Activated gamma-delta T cell (primary cell): ENCODE measurements around the gene PHACTR3.

Experiments
- DNase-seq: peaks from one replicate; lab custom pipeline; 2025; lab: John Stamatoyannopoulos, UW

The PHACTR3 gene

GRCh38 chr20:59814840-59815340, 210.6 kb downstream of the PHACTR3 start:
- no peak for DNase-seq

- no peak for DNase-seq
Observed at GRCh38 chr20:59816146-59816738, 211.9 kb downstream of the PHACTR3 start.

GRCh38 chr20:59817406-59817805, 213.1 kb downstream of the PHACTR3 start:
- no peak for DNase-seq

- no peak for DNase-seq
Observed at GRCh38 chr20:59817846-59818615, 213.7 kb downstream of the PHACTR3 start.

- no peak for DNase-seq
Observed at GRCh38 chr20:59818911-59819310, 214.6 kb downstream of the PHACTR3 start.

- DNase-seq = no peak
Observed at GRCh38 chr20:59819496-59820203, 215.3 kb downstream of the PHACTR3 start.

GRCh38 chr20:59820204-59821041, 216.1 kb downstream of the PHACTR3 start:
- DNase-seq = no peak

- DNase-seq = no peak
Observed at GRCh38 chr20:59821201-59821600, 216.9 kb downstream of the PHACTR3 start.

- DNase-seq = no peak
Observed at GRCh38 chr20:59821788-59822187, 217.4 kb downstream of the PHACTR3 start.

GRCh38 chr20:59822291-59823029, 218.1 kb downstream of the PHACTR3 start:
- DNase-seq = no peak

GRCh38 chr20:59823030-59823423, 218.7 kb downstream of the PHACTR3 start:
- no peak for DNase-seq

GRCh38 chr20:59823491-59824259, 219.3 kb downstream of the PHACTR3 start:
- DNase-seq = no peak

GRCh38 chr20:59824711-59825562, 220.6 kb downstream of the PHACTR3 start:
- DNase-seq = no peak

- DNase-seq = no peak
Observed at GRCh38 chr20:59825563-59825920, 221.2 kb downstream of the PHACTR3 start.

GRCh38 chr20:59825944-59826759, 221.8 kb downstream of the PHACTR3 start:
- no peak for DNase-seq

- no peak for DNase-seq
Observed at GRCh38 chr20:59827138-59828056, 223.1 kb downstream of the PHACTR3 start.
